ENCODE data around the gene CC2D1A. TPM values are rescaled to one million over a fixed set of nuclear protein-coding genes. Genes with fewer than 3 reads are reported as not detected.
A peak's percentile ranks its signal among the peaks of the same experiment; 100 is the strongest.

The CC2D1A gene
- polyA plus RNA-seq, 1 of the 3 experiments (the other 2 are of a cell fraction): 24.2 TPM

DNA sequence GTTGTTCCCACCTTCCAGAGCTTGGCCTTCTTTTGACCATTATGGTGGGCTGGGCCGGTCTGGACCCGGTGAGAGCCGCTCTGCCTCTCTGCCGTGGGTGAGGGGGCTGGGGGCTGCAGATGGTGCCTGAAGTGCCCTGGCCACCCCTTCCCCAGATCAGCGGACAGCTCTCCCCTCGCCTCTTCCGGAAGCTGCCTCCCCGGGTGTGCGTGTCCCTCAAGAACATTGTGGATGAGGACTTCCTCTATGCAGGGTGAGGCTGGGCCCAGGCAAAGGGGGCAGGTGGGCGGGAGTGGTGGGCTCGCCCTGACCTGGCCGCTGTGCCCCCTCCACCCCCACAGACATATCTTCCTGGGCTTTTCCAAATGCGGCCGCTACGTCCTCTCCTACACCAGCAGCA, 48.2 kb downstream of the CC2D1A start:
- 95% methylated on average over 8 of the region's 15 CpGs for WGBS (ENCODE audit: low lambda C conversion rate)
- Histone ChIP-seq H3K9me3 (no peaks in the 10 kb centered on the region), H3K9me2 (no peaks in the 10 kb centered on the region), H3K4me3 (ENCODE audit: low read depth in 2 of 2, low read length in 1 of 2) (no peak overlapping the region), H3F3A (replicated peaks; ENCODE audit: insufficient read depth) (no peaks in the 10 kb centered on the region), H3K27ac (ENCODE audit: low read depth in 2 of 2, low read length in 1 of 2) (no peak overlapping the region), H3K36me3 (replicated peaks in 1 of 2; ENCODE audit: control insufficient read depth in 1 of 2, insufficient read depth in 2 of 2, low read length in 1 of 2) (peaks cover 9 to 33% of the 10 kb centered on the region in 2 experiments), H3K79me2 (ENCODE audit: insufficient read depth) (peaks cover 35% of the 10 kb centered on the region), H3K4me2 (0 out of 2 replicates have a peak overlapping the region, but pooled peaks have one; percentile 99), H4K20me1 (ENCODE audit: insufficient read depth) (peaks cover 8% of the 10 kb centered on the region; the same call in 1 of the 2 replicates), H2AFZ (ENCODE audit: low read depth) (no peak overlapping the region), H3K9ac (no peak overlapping the region), H3K27me3 (ENCODE audit: insufficient read depth) (no peaks in the 10 kb centered on the region), H3K4me1 (ENCODE audit: control insufficient read depth in 1 of 2, insufficient read depth in 2 of 2, low read depth in 1 of 2, low read length in 1 of 2) (peaks cover 0 to 20% of the 10 kb centered on the region in 2 experiments; a peak in 1 of 4 replicates)
- TF ChIP-seq GABPA (IDR thresholded peaks at IDR 0.05; ENCODE audit: low read depth) (no peak), FOXM1 (IDR thresholded peaks at IDR 0.05; ENCODE audit: low read depth) (no peak), TCF12 (IDR thresholded peaks at IDR 0.05) (no peak), FOXJ3 (CRISPR knock-in tag; IDR thresholded peaks at IDR 0.05) (no peak), RCOR1 (IDR thresholded peaks at IDR 0.05; ENCODE audit: low read length) (no peak), CTCF (IDR thresholded peaks at IDR 0.05) (no peak), ZBTB33 (IDR thresholded peaks at IDR 0.05; ENCODE audit: borderline replicate concordance, low read depth) (no peak), YY1 (IDR thresholded peaks at IDR 0.05; ENCODE audit: low read depth) (no peak), GATA2 (CRISPR knock-in tag; IDR thresholded peaks at IDR 0.05) (no peak)
- TF ChIP-seq, protein P1, sequence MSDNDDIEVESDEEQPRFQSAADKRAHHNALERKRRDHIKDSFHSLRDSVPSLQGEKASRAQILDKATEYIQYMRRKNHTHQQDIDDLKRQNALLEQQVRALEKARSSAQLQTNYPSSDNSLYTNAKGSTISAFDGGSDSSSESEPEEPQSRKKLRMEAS (IDR thresholded peaks at IDR 0.05; ENCODE audit: low read depth): no peak
- CTCF ChIA-PET: interaction anchor here (0.8 to 5.1 kb wide), 6 partner anchors 14 to 89 kb away, joined by 3 to 19 read pairs (median 6); partner anchors contain the start of gene IL27RA
- no peak for DNase-seq
- POLR2A ChIA-PET: interaction anchor here (3.5 kb wide), 1 partner anchor 16 kb away, joined by 24 read pairs; the partner anchor contains the start of gene PODNL1

- WGBS (ENCODE audit: low lambda C conversion rate): 98% methylated on average over 16 of the region's 42 CpGs
- ChIA-PET POLR2A (no interaction called here), CTCF (interaction anchor here (1.2 to 5.1 kb wide), 4 partner anchors 24 to 116 kb away, joined by 3 to 19 read pairs (median 3); partner anchors contain the start of genes IL27RA and MISP3)
- H3K4me2 ChIP-seq: no peak overlapping the region
- H3K27me3 ChIP-seq (ENCODE audit: insufficient read depth): no peaks in the 10 kb centered on the region
- no peaks in the 10 kb centered on the region for H3K9me2 ChIP-seq
- no peak for DNase-seq
- peaks cover 35% of the 10 kb centered on the region for H3K79me2 ChIP-seq (ENCODE audit: insufficient read depth)
- H3F3A ChIP-seq (replicated peaks; ENCODE audit: insufficient read depth): peaks cover 3% of the 10 kb centered on the region
- no peak overlapping the region for H3K9ac ChIP-seq
- H3K27ac ChIP-seq (ENCODE audit: low read depth in 2 of 2, low read length in 1 of 2): no peak overlapping the region
- H3K36me3 ChIP-seq (replicated peaks in 1 of 2; ENCODE audit: control insufficient read depth in 1 of 2, insufficient read depth in 2 of 2, low read length in 1 of 2): peaks cover 9 to 47% of the 10 kb centered on the region in 2 experiments
- H3K4me3 ChIP-seq (ENCODE audit: low read depth in 2 of 2, low read length in 1 of 2): no peak overlapping the region
- peaks cover 8% of the 10 kb centered on the region; the same call in 1 of the 2 replicates for H4K20me1 ChIP-seq (ENCODE audit: insufficient read depth)
- no peaks in the 10 kb centered on the region for H3K9me3 ChIP-seq
- no peak overlapping the region for H2AFZ ChIP-seq (ENCODE audit: low read depth)
- peaks cover 0 to 20% of the 10 kb centered on the region in 2 experiments; a peak in 1 of 4 replicates for H3K4me1 ChIP-seq (ENCODE audit: control insufficient read depth in 1 of 2, insufficient read depth in 2 of 2, low read depth in 1 of 2, low read length in 1 of 2)
- TF ChIP-seq JUND (IDR thresholded peaks at IDR 0.05) (no peak), FOXM1 (IDR thresholded peaks at IDR 0.05; ENCODE audit: low read depth) (no peak), GABPA (IDR thresholded peaks at IDR 0.05; ENCODE audit: low read depth) (no peak), MXI1 (IDR thresholded peaks at IDR 0.05; ENCODE audit: low read depth, low read length) (no peak), SMC3 (IDR thresholded peaks at IDR 0.05; ENCODE audit: low read depth, low read length) (no peak), ZBTB33 (IDR thresholded peaks at IDR 0.05; ENCODE audit: borderline replicate concordance, low read depth) (no peak), ELF1 (IDR thresholded peaks at IDR 0.05) (no peak), RFX5 (IDR thresholded peaks at IDR 0.05; ENCODE audit: low read length) (no peak), RXRA (IDR thresholded peaks at IDR 0.05; ENCODE audit: borderline replicate concordance, low read depth) (no peak), SIN3A (IDR thresholded peaks at IDR 0.05; ENCODE audit: borderline replicate concordance, low read depth, low read length) (no peak)
Measured at GRCh38 chr19:13955662-13956364, 49.8 kb downstream of the CC2D1A start.
